ENCODE measurements around the gene DPEP2.

- TF ChIP-seq, protein P1, sequence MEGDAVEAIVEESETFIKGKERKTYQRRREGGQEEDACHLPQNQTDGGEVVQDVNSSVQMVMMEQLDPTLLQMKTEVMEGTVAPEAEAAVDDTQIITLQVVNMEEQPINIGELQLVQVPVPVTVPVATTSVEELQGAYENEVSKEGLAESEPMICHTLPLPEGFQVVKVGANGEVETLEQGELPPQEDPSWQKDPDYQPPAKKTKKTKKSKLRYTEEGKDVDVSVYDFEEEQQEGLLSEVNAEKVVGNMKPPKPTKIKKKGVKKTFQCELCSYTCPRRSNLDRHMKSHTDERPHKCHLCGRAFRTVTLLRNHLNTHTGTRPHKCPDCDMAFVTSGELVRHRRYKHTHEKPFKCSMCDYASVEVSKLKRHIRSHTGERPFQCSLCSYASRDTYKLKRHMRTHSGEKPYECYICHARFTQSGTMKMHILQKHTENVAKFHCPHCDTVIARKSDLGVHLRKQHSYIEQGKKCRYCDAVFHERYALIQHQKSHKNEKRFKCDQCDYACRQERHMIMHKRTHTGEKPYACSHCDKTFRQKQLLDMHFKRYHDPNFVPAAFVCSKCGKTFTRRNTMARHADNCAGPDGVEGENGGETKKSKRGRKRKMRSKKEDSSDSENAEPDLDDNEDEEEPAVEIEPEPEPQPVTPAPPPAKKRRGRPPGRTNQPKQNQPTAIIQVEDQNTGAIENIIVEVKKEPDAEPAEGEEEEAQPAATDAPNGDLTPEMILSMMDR (conservative IDR thresholded peaks at IDR 0.05 in 1 of 2, IDR thresholded peaks at IDR 0.05 in 1 of 2; ENCODE audit: extremely low read depth in 1 of 2, insufficient read depth in 1 of 2, low read depth in 1 of 2, low read length in 2 of 2): no peak
- TF ChIP-seq EZH2 (IDR thresholded peaks at IDR 0.05; ENCODE audit: borderline replicate concordance, low read length): no peak
Observed at GRCh38 chr16:67945392-67945933, 53.8 kb downstream of the DPEP2 start.

Data from mammary epithelial cell (primary cell).